ENCODE data around the gene CACNB2. TPM values are rescaled to one million over a fixed set of nuclear protein-coding genes. Genes with fewer than 3 reads are reported as not detected.
A peak's percentile ranks its signal among the peaks of the same experiment; 100 is the strongest.
"Not testable (repeated sequence)": the region's sequence is repeated elsewhere in the genome, so short reads cannot be mapped to it uniquely, and the experiment has no call there.

Gene CACNB2
- total RNA-seq, 1 donor from 2014 or later: not detected

DNA sequence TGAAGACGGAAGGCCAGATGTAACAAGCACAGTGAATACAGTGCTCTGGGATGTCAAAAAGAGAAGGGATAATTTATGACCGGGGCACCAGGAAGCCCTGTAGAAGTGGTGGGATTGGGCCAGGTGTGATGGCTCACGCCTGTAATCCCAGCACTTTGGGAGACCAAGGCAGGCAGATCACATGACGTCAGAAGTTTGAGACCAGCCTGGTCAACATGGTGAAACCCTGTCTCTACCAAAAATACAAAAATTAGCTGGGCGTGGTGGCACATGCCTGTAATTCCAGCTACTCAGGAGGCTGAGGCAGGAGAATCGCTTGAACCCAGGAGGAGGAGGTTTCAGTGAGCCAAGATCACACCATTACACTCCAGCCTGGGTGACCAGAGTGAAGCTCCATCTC lies 305.4 kb downstream of the CACNB2 start:
- DNase-seq (ENCODE audit: low read depth in 2 of 2): not testable (repeated sequence)

DNA sequence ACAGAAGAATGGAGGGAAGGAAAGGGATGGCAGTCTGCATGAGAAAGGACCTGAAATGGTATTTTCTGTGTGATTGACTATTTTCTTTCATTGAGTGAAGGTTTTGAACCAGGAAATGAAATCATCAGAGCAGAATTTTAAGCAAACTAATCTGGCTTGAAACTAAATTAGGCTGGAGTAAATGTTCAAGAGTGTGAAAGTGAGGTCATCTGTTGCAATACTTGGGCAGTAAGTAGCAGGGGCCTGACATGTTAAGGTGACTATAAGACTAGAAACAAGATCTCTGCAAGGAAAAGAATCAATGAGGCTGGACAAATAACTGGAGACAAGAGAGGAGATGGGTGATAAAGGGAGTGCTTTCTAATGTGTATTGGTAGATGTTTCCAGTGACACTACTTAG lies 306.0 kb downstream of the CACNB2 start:
- no peak for DNase-seq (ENCODE audit: low read depth in 2 of 2)

DNA sequence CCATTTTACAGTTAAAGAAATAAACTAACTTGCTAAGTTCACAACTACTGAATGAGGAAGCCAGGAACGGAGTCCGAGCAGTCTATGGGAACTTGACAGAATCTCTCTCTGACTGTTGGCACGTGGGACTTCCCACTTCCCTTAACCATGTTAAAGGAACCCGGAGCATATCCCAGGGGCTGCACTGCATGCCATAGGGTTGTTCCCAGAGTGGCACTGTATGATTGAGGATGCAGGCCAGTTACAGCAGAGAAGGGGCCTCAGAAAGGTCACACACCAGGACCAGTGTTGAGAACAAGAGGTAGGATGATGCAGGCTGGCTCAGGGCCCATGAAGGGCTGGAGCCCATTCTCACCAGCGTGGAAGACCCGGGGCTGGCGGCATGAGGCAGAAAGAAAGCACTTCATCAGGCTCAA lies 309.4 kb downstream of the CACNB2 start:
- no peak for DNase-seq (ENCODE audit: low read depth in 2 of 2)

DNA sequence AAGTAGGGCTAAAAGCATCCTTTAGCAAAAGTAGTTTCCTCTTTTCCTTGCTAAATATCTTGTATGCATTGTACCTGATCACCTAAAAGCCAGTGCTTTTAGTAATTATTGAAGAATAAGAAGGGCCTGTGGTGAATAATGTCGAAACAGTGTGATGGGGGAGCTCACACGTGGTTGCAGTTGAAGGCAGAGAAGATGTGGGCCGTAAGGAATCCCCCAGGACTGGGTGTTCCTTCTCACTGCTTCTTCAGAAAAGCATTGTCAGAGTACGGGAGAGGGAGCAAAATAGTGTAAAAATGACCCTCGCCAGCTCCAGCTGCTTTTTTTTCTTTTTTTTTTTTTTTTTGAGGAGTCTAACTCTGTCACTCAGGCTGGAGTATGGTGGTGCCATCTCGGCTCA lies 310.1 kb downstream of the CACNB2 start:
- DNase-seq (ENCODE audit: low read depth in 2 of 2): no peak

DNA sequence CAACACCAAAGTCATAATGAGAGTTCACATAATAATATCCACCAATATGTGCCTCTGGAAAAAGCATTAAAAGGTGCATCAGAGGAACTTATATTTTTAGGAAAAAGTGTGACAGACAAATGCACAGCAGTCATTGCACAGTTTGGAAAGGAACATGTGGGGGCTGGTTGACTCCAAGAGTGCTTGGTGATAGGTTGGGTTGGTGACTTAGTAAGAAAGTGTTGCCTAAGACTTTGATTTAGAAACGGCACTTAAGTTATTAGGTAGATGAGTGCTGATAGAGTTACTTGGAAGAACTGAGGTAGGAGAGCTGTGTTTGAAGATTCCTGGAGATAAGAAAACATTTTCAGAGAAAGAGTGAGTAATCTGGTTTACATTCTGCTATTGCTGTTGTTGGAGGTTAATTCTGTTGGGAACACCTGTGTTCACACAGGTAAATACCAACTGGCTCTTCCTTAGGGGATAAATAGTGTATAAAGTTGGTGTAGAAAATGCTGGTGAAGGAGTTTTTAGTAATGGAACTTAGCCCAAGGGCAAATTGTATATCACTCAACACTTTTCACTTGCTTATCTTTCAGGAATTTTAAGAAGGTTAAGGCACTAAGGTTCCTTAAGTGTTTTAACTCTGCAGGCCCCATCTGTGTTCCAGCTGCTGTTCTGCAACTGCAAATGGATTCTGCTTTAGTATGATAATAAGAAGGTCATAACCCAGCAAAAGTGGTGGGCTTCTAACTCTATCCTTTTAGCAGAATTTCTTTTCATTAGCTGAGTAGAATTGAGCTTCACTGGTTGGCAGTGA lies 315.1 kb downstream of the CACNB2 start:
- no peak for DNase-seq (ENCODE audit: low read depth in 2 of 2)

DNA sequence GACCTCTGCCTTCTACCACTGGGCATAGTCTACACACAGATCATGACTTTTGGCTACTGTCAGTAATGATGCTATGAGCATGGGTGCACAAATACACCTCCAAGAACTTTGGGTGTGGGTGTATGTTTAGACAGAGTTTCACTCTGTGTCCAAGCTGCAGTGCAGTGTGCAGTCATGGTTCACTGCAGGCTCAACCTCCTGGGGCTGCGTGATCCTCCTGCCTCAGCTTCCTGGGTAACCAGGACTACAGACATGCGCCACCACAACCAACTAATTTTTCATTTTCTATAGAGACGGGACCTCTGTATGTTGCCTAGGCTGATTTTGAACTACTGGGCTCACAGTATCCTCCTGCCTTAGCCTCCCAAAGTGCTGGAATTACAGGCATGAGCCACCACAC lies 316.8 kb downstream of the CACNB2 start:
- DNase-seq (ENCODE audit: low read depth in 2 of 2): no peak

DNA sequence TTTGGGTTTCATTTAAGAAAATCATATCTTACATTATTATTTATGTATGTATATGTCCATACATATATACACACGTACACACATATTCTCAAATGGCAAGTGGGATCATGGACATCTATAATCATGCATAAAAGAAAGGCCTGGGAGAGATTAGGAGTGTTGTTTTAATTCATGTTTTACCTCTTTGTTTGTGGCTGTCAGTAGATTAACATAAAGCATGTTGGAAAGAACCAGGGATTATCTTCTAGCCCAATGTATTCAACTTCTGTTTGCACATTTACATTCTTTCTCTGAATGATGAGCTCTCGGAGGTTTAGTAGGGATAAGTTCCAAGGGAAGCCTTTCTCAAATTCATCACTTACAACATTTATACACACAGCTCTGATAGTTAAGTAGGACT lies 319.8 kb downstream of the CACNB2 start:
- no peak for DNase-seq (ENCODE audit: low read depth in 2 of 2)

DNA sequence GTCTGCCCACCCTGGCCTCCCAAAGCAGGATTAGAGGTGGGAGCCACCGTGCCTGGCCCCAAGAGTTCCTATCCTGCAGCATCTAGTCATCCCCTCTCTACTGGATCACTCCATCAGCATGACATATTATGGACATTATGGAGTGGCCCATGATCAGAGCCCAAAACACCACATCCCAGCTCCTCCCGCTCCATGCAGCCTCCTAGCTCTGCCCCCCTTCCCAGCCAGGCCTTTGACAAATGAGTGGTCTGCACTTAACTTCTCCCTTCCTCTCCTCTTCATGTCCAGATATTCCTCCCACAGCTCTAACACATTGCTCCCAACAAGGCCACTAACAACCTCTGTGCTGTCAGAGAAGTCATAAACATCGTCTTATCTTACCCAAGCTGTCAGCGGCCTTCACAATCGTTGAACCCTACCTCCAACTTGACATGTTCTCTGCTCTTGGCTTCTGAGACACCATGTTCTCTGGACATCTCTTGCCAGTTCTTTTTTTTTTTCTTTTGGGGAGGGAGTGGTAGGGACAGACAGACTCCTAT lies 323.5 kb downstream of the CACNB2 start:
- DNase-seq (ENCODE audit: low read depth in 2 of 2): no peak

DNA sequence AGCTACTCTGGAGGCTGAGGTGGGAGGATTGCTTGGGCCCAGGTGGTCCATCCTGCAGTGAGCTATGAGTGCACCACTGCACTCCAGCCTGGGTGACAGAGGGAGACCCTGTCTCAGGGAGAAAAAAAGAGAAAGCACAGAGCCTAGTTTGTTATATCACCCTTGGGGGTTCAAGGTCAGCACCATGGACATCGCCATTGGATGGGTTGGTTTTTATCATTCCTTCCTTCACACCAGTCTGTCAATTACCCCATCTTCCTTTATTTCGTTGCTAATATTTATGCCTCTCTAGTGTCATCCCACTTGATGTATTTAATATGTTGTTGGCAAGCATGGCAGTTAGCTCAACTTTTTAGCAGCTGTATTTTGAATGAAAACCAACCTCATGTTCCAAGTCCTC lies 328.9 kb downstream of the CACNB2 start:
- no peak for DNase-seq (ENCODE audit: low read depth in 2 of 2)

DNA sequence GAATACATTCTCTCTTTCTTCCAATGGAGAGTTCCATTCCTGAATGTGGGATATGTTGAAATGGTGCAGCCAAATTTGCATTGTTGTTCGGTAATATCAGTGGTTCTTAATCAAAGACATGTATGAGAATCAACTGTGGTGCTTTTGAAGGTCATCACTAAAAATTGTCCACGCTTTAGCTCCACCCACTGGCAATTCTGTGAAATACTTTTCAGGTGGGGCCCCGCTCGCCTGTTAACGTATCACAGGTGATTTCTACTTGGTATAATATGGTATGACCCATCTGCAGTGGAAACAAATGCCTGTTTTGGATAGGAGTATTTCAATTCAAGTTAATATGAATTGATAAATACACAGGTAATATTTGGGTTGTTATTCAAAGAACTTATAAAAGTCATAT lies 332.8 kb downstream of the CACNB2 start:
- DNase-seq (ENCODE audit: low read depth in 2 of 2): no peak

DNA sequence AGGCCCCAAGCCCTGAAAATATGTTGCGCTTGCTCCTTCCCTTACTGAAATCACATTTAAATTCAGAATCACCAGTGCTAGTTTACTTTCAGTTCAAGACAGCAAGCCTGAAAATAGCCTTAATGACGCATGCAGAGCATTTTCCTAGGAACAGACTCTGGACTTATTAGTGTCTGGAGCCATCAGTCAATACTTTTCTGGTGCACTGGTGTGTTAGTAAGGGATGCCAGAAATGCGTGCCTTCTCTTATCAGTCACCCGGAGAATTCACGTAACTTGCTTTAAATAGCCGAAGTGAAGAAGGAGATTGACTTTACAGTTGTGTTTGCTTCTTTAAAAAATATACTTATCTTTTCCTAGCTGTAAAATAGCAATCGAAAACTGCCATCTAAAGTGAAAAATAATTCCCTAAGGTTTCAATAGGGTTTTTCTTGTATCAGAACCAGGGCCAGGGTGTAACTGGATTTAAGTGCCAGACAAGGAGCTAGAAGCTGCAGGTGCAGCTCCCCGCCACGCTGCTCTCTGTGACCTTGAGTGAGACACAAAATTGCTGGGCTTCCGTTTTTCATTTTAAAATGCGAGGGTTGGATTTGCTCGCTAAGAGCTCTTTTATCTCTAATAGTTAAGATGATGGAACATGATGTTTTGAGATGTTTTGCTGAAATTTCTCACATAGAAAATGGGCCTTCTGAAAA lies 333.3 kb downstream of the CACNB2 start:
- DNase-seq (ENCODE audit: low read depth in 2 of 2): no peak

DNA sequence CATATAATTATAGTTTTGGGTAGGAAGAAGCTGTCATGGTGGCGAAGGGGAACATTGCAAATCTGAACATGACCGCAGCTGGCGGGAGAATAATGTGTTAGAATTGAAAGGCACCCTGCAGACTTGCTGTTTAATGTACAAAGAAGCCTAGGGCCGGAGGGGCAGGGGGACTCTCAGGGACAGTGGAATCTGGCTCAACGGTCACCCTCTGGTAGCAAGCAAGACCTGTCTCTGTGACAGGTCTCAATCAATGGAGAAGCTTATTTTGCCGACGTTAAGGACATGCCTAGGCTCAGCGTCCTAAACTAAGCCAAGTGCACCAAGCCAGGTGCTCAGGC lies 333.9 kb downstream of the CACNB2 start:
- DNase-seq (ENCODE audit: low read depth in 2 of 2): no peak

DNA sequence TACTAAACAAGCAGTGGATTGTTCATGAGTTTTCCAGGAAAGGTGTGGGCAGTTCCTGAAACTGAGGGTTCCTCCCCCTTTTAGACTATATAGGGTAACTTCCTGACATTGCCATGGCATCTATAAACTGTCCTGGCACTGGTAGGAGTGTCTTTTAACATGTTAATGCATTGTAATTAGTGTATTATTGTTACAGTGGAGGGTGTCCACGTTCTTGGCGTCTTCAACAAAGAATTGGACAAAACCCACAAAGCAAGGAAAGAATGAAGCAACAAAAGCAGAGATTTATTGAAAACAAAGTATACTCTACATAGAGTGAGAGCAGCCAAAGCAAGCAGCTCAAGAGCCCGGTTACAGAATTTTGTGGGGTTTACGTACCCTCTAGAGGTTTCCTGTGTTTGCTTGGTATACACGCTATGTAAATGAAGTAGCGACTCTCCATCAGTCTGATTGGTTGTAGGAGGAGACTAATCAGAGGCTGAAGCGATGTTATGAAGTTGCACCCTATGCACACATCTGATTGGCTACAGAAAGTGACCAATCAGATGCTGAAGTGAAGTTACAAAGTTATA lies 335.9 kb downstream of the CACNB2 start:
- no peak for DNase-seq (ENCODE audit: low read depth in 2 of 2)

DNA sequence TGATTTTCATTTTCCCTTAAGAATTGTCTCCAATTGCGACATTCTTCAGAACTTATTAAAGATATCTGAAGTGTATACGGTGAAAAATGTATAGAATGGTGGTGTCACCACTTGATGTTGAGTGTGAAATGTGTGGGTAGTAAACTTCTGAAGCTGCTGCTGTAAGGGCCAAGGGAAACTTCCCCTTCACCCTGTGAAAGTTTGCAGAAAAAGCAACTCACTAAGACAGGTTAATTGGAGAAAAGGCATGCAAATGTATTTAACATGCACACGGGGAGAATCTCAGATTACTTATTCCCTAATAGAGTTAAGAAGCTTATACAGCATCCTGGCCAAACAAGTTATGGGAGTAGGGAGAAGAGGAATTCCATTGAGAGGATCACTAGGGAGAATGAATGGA lies 338.1 kb downstream of the CACNB2 start:
- DNase-seq (ENCODE audit: low read depth in 2 of 2): no peak

DNA sequence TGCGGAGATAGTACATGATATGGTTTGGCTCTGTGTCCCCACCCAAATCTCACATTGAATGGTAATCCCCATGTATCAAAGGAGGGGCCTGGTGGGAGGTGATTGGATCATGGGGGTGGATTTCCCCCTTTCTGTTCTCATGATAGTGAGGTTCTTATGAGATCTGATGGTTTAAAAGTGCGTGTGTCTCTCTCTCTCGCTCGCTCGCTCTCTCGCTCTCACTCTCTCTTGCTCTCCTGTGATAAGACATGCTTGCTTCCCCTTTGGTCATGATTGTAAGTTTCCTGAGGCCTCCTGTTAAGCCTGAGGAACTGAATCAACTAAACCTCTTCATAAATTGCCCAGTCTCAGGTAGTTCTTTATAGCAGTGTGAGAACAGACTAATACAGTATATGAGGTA lies 339.3 kb downstream of the CACNB2 start:
- DNase-seq (ENCODE audit: low read depth in 2 of 2): no peak

DNA sequence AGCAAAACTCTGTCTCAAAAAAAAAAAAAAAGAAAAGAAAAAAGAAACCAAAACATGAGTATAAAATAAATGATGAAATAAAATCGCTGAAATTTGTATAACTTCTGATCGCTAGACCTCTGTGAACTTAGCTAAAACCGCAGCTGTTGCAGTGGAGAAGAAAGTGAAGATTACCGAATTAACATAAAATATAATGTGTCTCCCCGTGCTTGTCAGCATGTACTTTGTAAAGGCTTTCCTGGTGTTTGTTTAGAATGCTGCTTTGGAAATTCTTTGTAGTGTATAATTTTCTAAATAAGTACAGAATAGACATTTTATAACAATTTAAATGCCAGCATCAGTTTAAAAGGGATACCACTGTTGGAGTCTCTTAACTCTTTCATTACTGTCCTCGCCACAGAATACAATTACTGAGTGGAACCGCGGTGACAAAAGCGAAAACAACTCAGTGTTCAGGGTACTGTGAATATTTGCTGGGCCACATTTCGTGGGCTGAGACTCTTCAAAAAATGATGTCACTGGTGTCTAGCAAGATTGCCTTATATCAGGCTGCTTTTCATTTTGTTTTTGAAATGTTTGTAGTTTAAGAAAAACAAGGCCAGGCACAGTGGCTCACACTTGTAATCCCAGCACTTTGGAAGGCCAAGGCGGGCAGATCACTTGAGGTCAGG lies 343.4 kb downstream of the CACNB2 start:
- DNase-seq (ENCODE audit: low read depth in 2 of 2): no peak

DNA sequence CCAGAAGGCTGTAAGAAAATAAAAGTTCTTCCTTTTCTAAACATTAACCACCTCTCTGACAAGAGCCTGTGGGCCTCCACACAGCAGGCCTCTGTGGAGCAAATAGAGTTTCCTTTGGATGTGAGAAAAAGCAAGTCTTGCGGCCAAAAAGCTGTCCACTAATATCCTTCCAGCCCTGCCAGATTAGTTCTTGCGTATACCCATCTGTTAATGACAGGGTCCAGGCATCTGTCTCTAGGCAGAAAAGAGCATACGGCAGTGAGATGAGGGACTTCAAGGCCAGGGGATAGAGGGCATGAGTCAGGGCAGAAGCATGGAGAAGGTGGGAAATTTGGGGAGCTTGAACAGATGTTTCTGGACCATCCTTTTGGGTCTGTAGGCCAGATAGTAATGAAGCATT lies 346.2 kb downstream of the CACNB2 start:
- no peak for DNase-seq (ENCODE audit: low read depth in 2 of 2)

DNA sequence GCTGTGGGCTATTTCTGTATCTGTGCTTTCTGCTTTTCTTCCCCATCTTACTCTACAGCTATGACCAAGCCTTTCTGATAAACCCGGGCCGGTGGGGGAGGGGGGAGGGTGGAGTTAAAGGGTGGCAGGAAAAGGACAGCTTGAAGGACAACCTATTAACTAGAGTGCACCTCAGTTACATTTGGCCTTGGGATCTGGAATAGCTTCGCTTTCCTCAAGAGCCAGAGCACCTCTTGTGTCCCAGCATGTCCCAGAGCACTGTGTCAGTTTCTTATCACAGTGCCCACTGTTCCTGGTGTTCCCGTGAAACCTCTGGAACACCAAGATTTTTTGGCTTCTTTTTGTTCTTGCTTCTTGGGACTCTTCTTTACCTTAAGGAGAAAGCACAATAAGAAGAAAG lies 350.5 kb downstream of the CACNB2 start:
- DNase-seq (ENCODE audit: low read depth in 2 of 2): no peak

DNA sequence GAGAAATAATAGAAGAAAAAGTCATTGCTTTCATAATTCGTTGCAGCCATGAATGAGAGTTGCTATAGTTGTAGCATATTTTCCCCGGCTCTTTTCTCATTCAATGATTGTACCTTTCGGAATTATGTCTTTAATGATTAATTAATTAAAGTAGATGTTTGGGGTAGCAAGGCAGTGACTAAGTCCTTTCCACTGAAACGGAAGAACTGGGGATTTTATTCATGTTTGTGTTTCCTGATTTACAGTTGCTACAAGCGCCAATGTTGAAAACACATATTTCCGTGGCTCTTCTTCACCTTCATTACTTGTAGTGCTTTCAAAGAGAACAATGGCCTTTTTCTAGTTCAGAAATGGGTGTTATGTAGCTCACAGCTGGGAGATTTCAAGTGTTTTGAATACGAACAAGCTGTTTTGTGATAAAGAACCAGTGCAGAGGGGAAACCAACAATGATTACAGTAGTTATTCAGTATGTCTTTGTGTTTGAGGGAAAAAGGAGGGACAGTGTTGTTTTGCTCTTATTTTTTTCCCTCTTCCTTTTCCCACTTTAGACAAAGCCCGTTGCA lies 357.7 kb downstream of the CACNB2 start:
- peak in 1 of 2 donors; percentile 1 for DNase-seq (ENCODE audit: low read depth in 2 of 2)

DNA sequence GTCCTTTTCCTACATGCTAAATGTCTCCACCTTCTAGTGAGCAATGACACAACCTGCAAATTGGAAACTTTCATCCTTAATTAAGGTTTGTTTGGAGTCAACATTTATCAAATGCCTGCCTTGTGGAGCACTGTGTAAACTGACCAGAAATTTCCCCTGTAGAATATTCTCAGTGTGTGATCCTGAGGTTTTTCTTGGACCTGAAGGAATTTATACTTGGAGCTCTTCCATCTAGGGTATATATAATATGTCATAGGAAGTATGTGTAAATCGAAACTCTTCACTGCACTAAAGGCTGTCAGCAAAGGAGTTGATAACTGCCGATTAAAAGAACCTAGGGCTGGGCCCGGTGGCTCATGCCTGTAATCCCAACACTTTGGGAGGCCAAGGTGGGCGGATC lies 358.8 kb downstream of the CACNB2 start:
- DNase-seq (ENCODE audit: low read depth in 2 of 2): no peak

DNA sequence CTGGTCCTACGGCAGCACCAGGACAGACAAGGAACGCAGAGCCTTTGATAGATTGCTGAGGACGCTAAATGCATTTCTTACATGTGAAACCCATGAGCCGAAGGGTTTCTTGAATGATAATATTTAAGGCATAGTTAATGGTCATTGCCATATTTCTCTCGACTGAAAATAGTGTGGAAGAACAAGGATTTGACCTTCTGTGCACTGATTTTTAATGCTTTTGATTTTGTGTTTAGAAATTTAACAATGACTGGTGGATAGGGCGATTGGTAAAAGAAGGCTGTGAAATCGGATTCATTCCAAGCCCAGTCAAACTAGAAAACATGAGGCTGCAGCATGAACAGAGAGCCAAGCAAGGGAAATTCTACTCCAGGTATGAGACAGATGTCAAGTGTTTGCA lies 360.4 kb downstream of the CACNB2 start:
- no peak for DNase-seq (ENCODE audit: low read depth in 2 of 2)

DNA sequence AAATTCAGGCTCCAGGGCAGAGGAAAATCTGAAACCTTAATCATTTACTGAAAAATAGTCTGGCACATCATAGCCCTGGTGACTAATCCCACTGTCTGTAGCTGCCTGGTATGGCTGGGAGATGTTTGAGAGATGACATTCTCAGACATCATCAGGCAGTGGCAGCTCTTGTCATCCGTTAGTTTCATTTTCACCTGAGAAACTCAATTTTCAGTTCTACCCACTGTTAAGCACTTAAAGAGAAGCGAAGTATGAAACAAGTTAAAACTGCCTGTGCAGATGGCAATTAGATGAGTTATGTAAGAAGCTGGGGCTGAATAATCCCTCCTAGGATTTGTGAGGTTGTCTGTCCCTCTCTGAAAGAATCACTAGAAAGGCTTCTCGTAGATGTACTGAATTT lies 361.0 kb downstream of the CACNB2 start:
- no peak for DNase-seq (ENCODE audit: low read depth in 2 of 2)

All from lung microvascular endothelial cell (primary cell).